Measurements from ENCODE around the gene HLA-DRB5. TPM values are rescaled to one million over a fixed set of nuclear protein-coding genes. Genes with fewer than 3 reads are reported as not detected.
"Not testable (repeated sequence)": the region's sequence is repeated elsewhere in the genome, so short reads cannot be mapped to it uniquely, and the experiment has no call there.

Gene HLA-DRB5
- 0.07 TPM for polyA plus RNA-seq (2013, experiment 1 of 2)
- 0.07 TPM for polyA plus RNA-seq (2013, experiment 2 of 2)

DNA sequence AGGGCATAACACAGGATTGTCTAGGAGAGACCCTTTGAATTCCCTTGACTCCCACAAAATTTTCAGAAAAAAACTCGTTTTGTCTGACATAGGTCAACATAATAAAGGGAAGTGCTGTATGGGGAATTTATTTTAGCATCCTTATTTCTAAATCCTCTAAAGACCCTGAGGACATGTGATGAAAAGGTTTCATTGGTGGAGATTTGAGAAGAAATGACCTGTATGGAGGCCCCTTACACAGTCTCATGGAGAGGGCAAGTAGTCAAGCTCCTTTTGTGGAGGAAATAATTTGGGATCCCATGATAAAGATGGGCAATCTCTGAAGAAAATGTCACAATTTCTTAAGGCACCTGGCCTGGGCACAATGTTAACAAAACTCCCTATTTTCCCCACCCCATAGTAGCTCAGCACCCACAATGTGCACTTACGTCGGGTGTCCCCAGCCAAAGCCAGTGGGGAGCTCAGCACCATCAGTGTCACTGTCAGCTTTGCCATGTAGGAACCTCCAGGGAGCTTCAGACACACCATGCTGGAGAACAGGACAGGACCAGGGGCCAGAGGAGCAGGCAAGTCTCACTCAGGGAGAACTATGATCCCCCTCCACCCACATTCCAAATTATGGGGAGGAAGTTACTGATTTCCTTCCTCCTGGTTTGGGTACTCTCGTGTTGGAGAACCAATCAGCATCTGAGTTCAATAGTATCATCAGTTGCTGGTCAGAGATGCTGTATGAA lies at the start of gene HLA-DRB5:
TSS of gene HLA-DRB5 (minus strand) at position 591 of the 734 bp plus-strand sequence. CDS start at position 528, 63 bp downstream.
- H3K14ac ChIP-seq (ENCODE audit: low read length): no peak within 1 kb of the TSS
- whole genome bisulfite sequencing, 2 donors (ENCODE audit: extremely low coverage in 2 of 2, insufficient read length in 2 of 2, insufficient replicate concordance in 1 of 2): no CpG with 5 or more reads among the region's 4 CpGs
- no peak within 1 kb of the TSS for H3K27ac ChIP-seq (replicated peaks; ENCODE audit: low read length)
- no peak within 1 kb of the TSS for H4K91ac ChIP-seq (ENCODE audit: low read depth, low read length, poor library complexity)
- no peak within 1 kb of the TSS for H4K8ac ChIP-seq (ENCODE audit: low read depth, low read length)
- H2BK5ac ChIP-seq (ENCODE audit: low read length): no peak within 1 kb of the TSS
- H2AFZ ChIP-seq (ENCODE audit: low read length): no peak within 1 kb of the TSS
- no peaks in the 10 kb centered on the region for H3K9me3 ChIP-seq (replicated peaks in 1 of 2; ENCODE audit: control insufficient read depth in 2 of 2, insufficient read depth in 1 of 2, low read depth in 1 of 2, low read length in 2 of 2)
- no peaks in the 10 kb centered on the region for H3K79me1 ChIP-seq (ENCODE audit: low read depth, low read length)
- H2AK5ac ChIP-seq (ENCODE audit: low read depth, low read length): no peak within 1 kb of the TSS
- H3K4me3 ChIP-seq (ENCODE audit: low read length in 2 of 2): no peak within 1 kb of the TSS
- H3K9ac ChIP-seq (ENCODE audit: low read depth, low read length, poor library complexity): no peak within 1 kb of the TSS
- H3K23ac ChIP-seq (ENCODE audit: low read depth, low read length, poor library complexity): no peak within 1 kb of the TSS
- H3K4me1 ChIP-seq (ENCODE audit: control insufficient read depth in 2 of 2, insufficient read depth in 1 of 2, low read depth in 1 of 2, low read length in 2 of 2): no peaks in the 10 kb centered on the region
- no peak for DNase-seq (ENCODE audit: low spot score)
- H2BK12ac ChIP-seq (ENCODE audit: low read length): no peak within 1 kb of the TSS
- no peak within 1 kb of the TSS for H3K4ac ChIP-seq (ENCODE audit: low read length)
- H3K36me3 ChIP-seq (replicated peaks in 1 of 2; ENCODE audit: control insufficient read depth in 2 of 2, insufficient read depth in 2 of 2, low read length in 2 of 2): no peaks in the 10 kb centered on the region
- H3K4me2 ChIP-seq (ENCODE audit: insufficient read depth, low read length, poor library complexity, severe bottlenecking): no peak within 1 kb of the TSS
- H3K27me3 ChIP-seq (ENCODE audit: control insufficient read depth in 3 of 3, insufficient read depth in 3 of 3, low read depth in 1 of 3, low read length in 3 of 3): no peaks in the 10 kb centered on the region
- no peak within 1 kb of the TSS for H2BK15ac ChIP-seq (ENCODE audit: low read length)
- H3K18ac ChIP-seq (ENCODE audit: low read length): no peak within 1 kb of the TSS
- no peak within 1 kb of the TSS for H2BK120ac ChIP-seq (ENCODE audit: low read depth, low read length)

- Histone ChIP-seq H3K4me1 (ENCODE audit: control insufficient read depth in 2 of 2, insufficient read depth in 1 of 2, low read depth in 1 of 2, low read length in 2 of 2) (no peaks in the 10 kb centered on the region), H3K23ac (ENCODE audit: low read depth, low read length, poor library complexity) (no peak overlapping the region), H4K8ac (ENCODE audit: low read depth, low read length) (no peak overlapping the region), H3K36me3 (replicated peaks in 1 of 2; ENCODE audit: control insufficient read depth in 2 of 2, insufficient read depth in 2 of 2, low read length in 2 of 2) (no peaks in the 10 kb centered on the region), H2AK5ac (ENCODE audit: low read depth, low read length) (no peak overlapping the region), H3K27me3 (ENCODE audit: control insufficient read depth in 3 of 3, insufficient read depth in 3 of 3, low read depth in 1 of 3, low read length in 3 of 3) (peaks cover 0 to 23% (median 0%) of the 10 kb centered on the region in 3 experiments), H4K91ac (ENCODE audit: low read depth, low read length, poor library complexity) (no peak overlapping the region), H3K4me3 (ENCODE audit: low read length in 2 of 2) (no peak overlapping the region), H2BK12ac (ENCODE audit: low read length) (no peak overlapping the region), H2BK5ac (ENCODE audit: low read length) (no peak overlapping the region), H3K18ac (ENCODE audit: low read length) (no peak overlapping the region), H3K9me3 (replicated peaks in 1 of 2; ENCODE audit: control insufficient read depth in 2 of 2, insufficient read depth in 1 of 2, low read depth in 1 of 2, low read length in 2 of 2) (no peaks in the 10 kb centered on the region), H2BK15ac (ENCODE audit: low read length) (no peak overlapping the region), H3K79me1 (ENCODE audit: low read depth, low read length) (no peaks in the 10 kb centered on the region), H3K14ac (ENCODE audit: low read length) (no peak overlapping the region), H3K27ac (replicated peaks; ENCODE audit: low read length) (no peak overlapping the region), H2AFZ (ENCODE audit: low read length) (no peak overlapping the region), H2BK120ac (ENCODE audit: low read depth, low read length) (no peak overlapping the region), H3K9ac (ENCODE audit: low read depth, low read length, poor library complexity) (no peak overlapping the region), H3K4me2 (ENCODE audit: insufficient read depth, low read length, poor library complexity, severe bottlenecking) (no peak overlapping the region), H3K4ac (ENCODE audit: low read length) (no peak overlapping the region)
- no peak for DNase-seq (ENCODE audit: low spot score)
- no CpG with 5 or more reads among the region's 3 CpGs for WGBS, 2 donors (ENCODE audit: extremely low coverage in 2 of 2, insufficient read length in 2 of 2, insufficient replicate concordance in 1 of 2)
These were observed 48.9 kb upstream of the HLA-DRB5 start for GRCh38 chr6:32578962-32579361.

- H3K27me3 ChIP-seq (ENCODE audit: control insufficient read depth in 3 of 3, insufficient read depth in 3 of 3, low read depth in 1 of 3, low read length in 3 of 3); H2AFZ ChIP-seq (ENCODE audit: low read length); H3K9ac ChIP-seq (ENCODE audit: low read depth, low read length, poor library complexity); H3K36me3 ChIP-seq (replicated peaks in 1 of 2; ENCODE audit: control insufficient read depth in 2 of 2, insufficient read depth in 2 of 2, low read length in 2 of 2); DNase-seq (ENCODE audit: low spot score); H3K4me1 ChIP-seq (ENCODE audit: control insufficient read depth in 2 of 2, insufficient read depth in 1 of 2, low read depth in 1 of 2, low read length in 2 of 2); H4K91ac ChIP-seq (ENCODE audit: low read depth, low read length, poor library complexity); H3K4me2 ChIP-seq (ENCODE audit: insufficient read depth, low read length, poor library complexity, severe bottlenecking); H2BK5ac ChIP-seq (ENCODE audit: low read length); H3K27ac ChIP-seq (replicated peaks; ENCODE audit: low read length); H2BK120ac ChIP-seq (ENCODE audit: low read depth, low read length); H3K14ac ChIP-seq (ENCODE audit: low read length); H3K9me3 ChIP-seq (replicated peaks in 1 of 2; ENCODE audit: control insufficient read depth in 2 of 2, insufficient read depth in 1 of 2, low read depth in 1 of 2, low read length in 2 of 2); H2BK15ac ChIP-seq (ENCODE audit: low read length); H3K4ac ChIP-seq (ENCODE audit: low read length); H3K79me1 ChIP-seq (ENCODE audit: low read depth, low read length); H2BK12ac ChIP-seq (ENCODE audit: low read length); H3K18ac ChIP-seq (ENCODE audit: low read length); H4K8ac ChIP-seq (ENCODE audit: low read depth, low read length); H3K23ac ChIP-seq (ENCODE audit: low read depth, low read length, poor library complexity); H2AK5ac ChIP-seq (ENCODE audit: low read depth, low read length); H3K4me3 ChIP-seq (ENCODE audit: low read length in 2 of 2): not testable (repeated sequence)
- WGBS, 2 donors (ENCODE audit: extremely low coverage in 2 of 2, insufficient read length in 2 of 2, insufficient replicate concordance in 1 of 2): no CpG with 5 or more reads among the region's 5 CpGs
These were observed 47.4 kb upstream of the HLA-DRB5 start for GRCh38 chr6:32577493-32577892.

GRCh38 chr6:32576250-32576649 lies 46.2 kb upstream of the HLA-DRB5 start:
- no peak overlapping the region for H3K27ac ChIP-seq (replicated peaks; ENCODE audit: low read length)
- no peak overlapping the region for H3K9ac ChIP-seq (ENCODE audit: low read depth, low read length, poor library complexity)
- no peaks in the 10 kb centered on the region for H3K4me1 ChIP-seq (ENCODE audit: control insufficient read depth in 2 of 2, insufficient read depth in 1 of 2, low read depth in 1 of 2, low read length in 2 of 2)
- H2BK12ac ChIP-seq (ENCODE audit: low read length): no peak overlapping the region
- no peak overlapping the region for H2BK5ac ChIP-seq (ENCODE audit: low read length)
- no peak overlapping the region for H3K18ac ChIP-seq (ENCODE audit: low read length)
- no peak overlapping the region for H3K4me2 ChIP-seq (ENCODE audit: insufficient read depth, low read length, poor library complexity, severe bottlenecking)
- H4K91ac ChIP-seq (ENCODE audit: low read depth, low read length, poor library complexity): no peak overlapping the region
- DNase-seq (ENCODE audit: low spot score): no peak
- no peak overlapping the region for H3K14ac ChIP-seq (ENCODE audit: low read length)
- no peaks in the 10 kb centered on the region for H3K36me3 ChIP-seq (replicated peaks in 1 of 2; ENCODE audit: control insufficient read depth in 2 of 2, insufficient read depth in 2 of 2, low read length in 2 of 2)
- H4K8ac ChIP-seq (ENCODE audit: low read depth, low read length): no peak overlapping the region
- H3K27me3 ChIP-seq (ENCODE audit: control insufficient read depth in 3 of 3, insufficient read depth in 3 of 3, low read depth in 1 of 3, low read length in 3 of 3): no peaks in the 10 kb centered on the region
- no peak overlapping the region for H2BK120ac ChIP-seq (ENCODE audit: low read depth, low read length)
- no peak overlapping the region for H2AFZ ChIP-seq (ENCODE audit: low read length)
- H2AK5ac ChIP-seq (ENCODE audit: low read depth, low read length): no peak overlapping the region
- H2BK15ac ChIP-seq (ENCODE audit: low read length): no peak overlapping the region
- no peak overlapping the region for H3K4me3 ChIP-seq (ENCODE audit: low read length in 2 of 2)
- H3K9me3 ChIP-seq (replicated peaks in 1 of 2; ENCODE audit: control insufficient read depth in 2 of 2, insufficient read depth in 1 of 2, low read depth in 1 of 2, low read length in 2 of 2): no peaks in the 10 kb centered on the region
- H3K79me1 ChIP-seq (ENCODE audit: low read depth, low read length): no peaks in the 10 kb centered on the region
- H3K23ac ChIP-seq (ENCODE audit: low read depth, low read length, poor library complexity): no peak overlapping the region
- H3K4ac ChIP-seq (ENCODE audit: low read length): no peak overlapping the region
- WGBS, 2 donors (ENCODE audit: extremely low coverage in 2 of 2, insufficient read length in 2 of 2, insufficient replicate concordance in 1 of 2): no CpG with 5 or more reads among the region's 1 CpG

Data from neuronal stem cell (in vitro differentiated cells).